Measurements from ENCODE around the gene DEPDC7.

The DEPDC7 gene

DNA sequence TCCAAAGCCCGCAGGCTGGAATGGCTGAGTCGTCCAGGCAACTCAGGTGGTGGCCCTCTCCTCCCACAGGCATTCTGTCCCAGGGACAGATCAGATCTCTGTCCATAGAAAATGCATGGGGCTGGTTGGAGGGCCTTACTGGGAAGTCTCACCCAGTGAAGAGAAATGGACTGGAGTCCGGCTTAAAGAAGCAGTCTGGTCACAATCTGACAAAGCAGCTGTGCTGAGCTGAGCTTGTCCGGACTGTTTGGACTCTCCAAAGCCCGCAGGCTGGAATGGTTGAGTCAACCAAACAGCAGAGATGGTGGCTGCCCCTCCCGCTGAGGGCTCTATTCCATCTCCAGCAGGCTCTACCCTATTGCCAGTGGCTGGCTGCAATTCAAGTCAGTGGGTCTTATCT is 14.4 kb upstream of the DEPDC7 start:
- ChIA-PET POLR2A (interaction anchor here (1.1 kb wide), 1 partner anchor 13 kb away, joined by 3 read pairs; no protein-coding TSS in a partner anchor), CTCF (interaction anchor here (0.6 kb wide), 1 partner anchor 62 kb away, joined by 3 read pairs; no protein-coding TSS in a partner anchor)
- no peak for TF ChIP-seq HDGF (IDR thresholded peaks at IDR 0.05; ENCODE audit: borderline replicate concordance)
- TF ChIP-seq CTBP1 (IDR thresholded peaks at IDR 0.05; ENCODE audit: borderline replicate concordance), result no peak
- DNase-seq (ENCODE audit: extremely low spot score), result no peak

DNA sequence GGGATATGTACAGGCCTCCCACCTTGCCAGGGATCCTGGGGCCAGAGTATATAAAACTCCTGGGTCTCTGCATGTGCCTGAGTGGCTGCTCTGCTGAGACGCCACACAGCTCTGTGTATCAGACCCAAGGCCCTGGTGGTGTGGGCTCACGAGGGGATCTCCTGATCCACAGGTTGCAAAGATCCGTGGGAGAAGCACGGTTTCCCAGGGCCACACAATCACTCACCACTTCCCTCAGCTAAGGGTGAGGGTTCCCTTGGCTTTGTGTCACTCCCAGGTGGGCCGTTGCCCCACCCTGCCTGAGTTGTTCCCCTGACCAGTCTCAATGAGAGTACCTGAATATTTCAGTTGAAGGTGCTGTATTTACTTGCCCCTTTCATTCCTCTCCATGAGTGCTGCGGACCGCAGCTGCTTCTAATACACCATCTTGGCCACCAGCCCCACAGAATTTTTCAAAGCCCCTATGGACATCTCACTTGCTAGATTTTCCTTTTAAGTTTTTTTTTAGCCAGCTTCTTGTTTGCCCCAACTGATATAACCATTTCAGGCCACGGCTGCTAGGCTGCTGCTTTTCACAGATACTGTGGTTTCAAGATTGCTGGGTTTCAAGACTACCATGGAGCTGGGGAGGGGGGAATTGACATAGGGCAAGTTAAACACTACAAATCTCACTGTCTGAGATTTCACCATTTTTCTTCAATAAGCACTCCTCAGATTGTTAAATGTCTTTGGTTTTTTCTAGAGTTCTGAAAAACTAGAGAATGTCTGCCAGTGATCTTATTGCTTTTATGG is 13.7 kb upstream of the DEPDC7 start:
- TF ChIP-seq SUZ12 (IDR thresholded peaks at IDR 0.05) (no peak), ARNT (IDR thresholded peaks at IDR 0.05) (no peak), ELF4 (IDR thresholded peaks at IDR 0.05) (no peak), HDGF (IDR thresholded peaks at IDR 0.05; ENCODE audit: borderline replicate concordance) (no peak), NFRKB (IDR thresholded peaks at IDR 0.05) (no peak), FOXA1 (IDR thresholded peaks at IDR 0.05) (no peak), L3MBTL2 (conservative IDR thresholded peaks at IDR 0.05) (no peak), CTBP1 (IDR thresholded peaks at IDR 0.05; ENCODE audit: borderline replicate concordance) (no peak), LEF1 (IDR thresholded peaks at IDR 0.05; ENCODE audit: borderline replicate concordance) (no peak), ZNF384 (IDR thresholded peaks at IDR 0.05) (no peak)
- TF ChIP-seq, protein P1, sequence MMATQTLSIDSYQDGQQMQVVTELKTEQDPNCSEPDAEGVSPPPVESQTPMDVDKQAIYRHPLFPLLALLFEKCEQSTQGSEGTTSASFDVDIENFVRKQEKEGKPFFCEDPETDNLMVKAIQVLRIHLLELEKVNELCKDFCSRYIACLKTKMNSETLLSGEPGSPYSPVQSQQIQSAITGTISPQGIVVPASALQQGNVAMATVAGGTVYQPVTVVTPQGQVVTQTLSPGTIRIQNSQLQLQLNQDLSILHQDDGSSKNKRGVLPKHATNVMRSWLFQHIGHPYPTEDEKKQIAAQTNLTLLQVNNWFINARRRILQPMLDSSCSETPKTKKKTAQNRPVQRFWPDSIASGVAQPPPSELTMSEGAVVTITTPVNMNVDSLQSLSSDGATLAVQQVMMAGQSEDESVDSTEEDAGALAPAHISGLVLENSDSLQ (IDR thresholded peaks at IDR 0.05), result no peak
- POLR2A ChIA-PET, result interaction anchor here (1.1 kb wide), 1 partner anchor 13 kb away, joined by 3 read pairs; no protein-coding TSS in a partner anchor
- CTCF ChIA-PET, result interaction anchor here (0.6 kb wide), 1 partner anchor 62 kb away, joined by 3 read pairs; no protein-coding TSS in a partner anchor
- DNase-seq (ENCODE audit: extremely low spot score), result no peak

DNA sequence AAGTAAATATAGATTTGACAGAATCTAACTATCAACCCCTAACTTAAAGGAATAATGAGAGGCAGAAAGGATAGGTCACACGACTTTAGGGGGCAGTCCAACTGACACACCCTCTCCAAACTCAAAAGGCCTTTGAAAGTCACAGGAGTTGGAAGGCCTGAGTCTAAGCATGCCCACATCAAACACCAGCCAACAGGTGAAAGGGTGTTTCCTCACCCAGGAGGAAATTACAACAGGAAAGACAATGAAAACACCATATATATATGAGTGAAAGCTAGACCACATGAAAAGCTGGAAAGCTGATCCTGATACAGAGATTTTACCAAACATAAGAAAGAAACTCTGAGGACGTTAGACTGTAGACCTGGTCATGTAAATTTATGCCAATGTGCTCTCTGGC is 10.5 kb upstream of the DEPDC7 start:
- ChIA-PET CTCF (no interaction called here), POLR2A (no interaction called here)

DNA sequence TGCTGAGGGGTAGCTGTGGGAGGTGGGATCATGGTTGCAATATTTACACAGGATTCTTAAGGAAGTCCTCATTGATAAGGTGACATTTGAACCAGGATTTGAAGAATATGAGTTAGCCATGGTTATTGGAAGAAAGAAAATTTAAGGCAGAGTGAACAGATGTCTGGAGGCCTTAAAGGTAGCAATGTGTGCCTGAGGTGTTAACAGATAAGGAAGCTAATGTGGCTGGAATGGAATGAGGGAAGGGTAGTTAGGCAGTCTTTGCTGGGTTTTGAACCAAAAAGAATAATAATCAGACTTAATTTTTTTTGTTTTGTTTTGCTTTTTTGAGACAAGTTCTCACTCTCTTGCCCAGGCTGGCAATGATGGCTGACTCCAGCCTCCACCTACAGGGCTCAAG is 9.7 kb upstream of the DEPDC7 start:
- CTCF ChIA-PET, result no interaction called here
- DNase-seq (ENCODE audit: extremely low spot score), result no peak
- TF ChIP-seq L3MBTL2 (conservative IDR thresholded peaks at IDR 0.05) (no peak), HDGF (IDR thresholded peaks at IDR 0.05; ENCODE audit: borderline replicate concordance) (no peak), TARDBP (IDR thresholded peaks at IDR 0.05) (no peak), SUZ12 (IDR thresholded peaks at IDR 0.05) (no peak), CTBP1 (IDR thresholded peaks at IDR 0.05; ENCODE audit: borderline replicate concordance) (no peak), SP1 (IDR thresholded peaks at IDR 0.05) (no peak)
- TF ChIP-seq, protein P1 (IDR thresholded peaks at IDR 0.05), result no peak
- POLR2A ChIA-PET, result no interaction called here

More for the DNA sequence above, 10.5 kb upstream of the DEPDC7 start:
- no peak for DNase-seq (ENCODE audit: extremely low spot score)
- TF ChIP-seq FOXA1 (IDR thresholded peaks at IDR 0.05) (no peak), SP1 (IDR thresholded peaks at IDR 0.05) (no peak), HDGF (IDR thresholded peaks at IDR 0.05; ENCODE audit: borderline replicate concordance) (no peak), NFRKB (IDR thresholded peaks at IDR 0.05) (no peak), TARDBP (IDR thresholded peaks at IDR 0.05) (no peak), ZNF384 (IDR thresholded peaks at IDR 0.05) (no peak), SUZ12 (IDR thresholded peaks at IDR 0.05) (no peak), LEF1 (IDR thresholded peaks at IDR 0.05; ENCODE audit: borderline replicate concordance) (no peak), L3MBTL2 (conservative IDR thresholded peaks at IDR 0.05) (no peak)

DNA sequence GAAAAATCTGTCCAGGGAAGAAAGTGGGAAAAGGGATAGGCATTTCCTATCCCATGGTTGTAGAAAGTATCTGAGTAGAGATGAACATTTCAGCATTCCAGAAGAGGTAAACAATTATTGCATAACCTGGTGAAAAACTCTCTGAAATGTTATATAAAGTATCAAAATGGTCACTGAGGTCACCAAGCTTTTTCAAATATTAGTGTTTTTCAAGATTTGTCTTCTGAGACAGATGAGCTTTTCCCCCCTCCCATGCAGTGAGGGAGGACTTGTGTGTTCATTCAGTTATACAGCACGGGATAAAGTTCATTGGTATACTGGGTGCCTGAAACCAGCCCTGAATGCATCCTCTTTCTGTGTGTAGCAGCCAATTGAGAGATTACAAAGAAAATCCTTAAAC is 1.9 kb upstream of the DEPDC7 start:
- ChIA-PET CTCF (no interaction called here), POLR2A (no interaction called here)
- DNase-seq (ENCODE audit: extremely low spot score), result no peak
- TF ChIP-seq L3MBTL2 (conservative IDR thresholded peaks at IDR 0.05) (no peak), ARNT (IDR thresholded peaks at IDR 0.05) (no peak), SP1 (IDR thresholded peaks at IDR 0.05) (no peak), BHLHE40 (IDR thresholded peaks at IDR 0.05; ENCODE audit: borderline replicate concordance) (no peak), LEF1 (IDR thresholded peaks at IDR 0.05; ENCODE audit: borderline replicate concordance) (no peak), ZNF384 (IDR thresholded peaks at IDR 0.05) (no peak), FOXA1 (IDR thresholded peaks at IDR 0.05) (no peak)

DNA sequence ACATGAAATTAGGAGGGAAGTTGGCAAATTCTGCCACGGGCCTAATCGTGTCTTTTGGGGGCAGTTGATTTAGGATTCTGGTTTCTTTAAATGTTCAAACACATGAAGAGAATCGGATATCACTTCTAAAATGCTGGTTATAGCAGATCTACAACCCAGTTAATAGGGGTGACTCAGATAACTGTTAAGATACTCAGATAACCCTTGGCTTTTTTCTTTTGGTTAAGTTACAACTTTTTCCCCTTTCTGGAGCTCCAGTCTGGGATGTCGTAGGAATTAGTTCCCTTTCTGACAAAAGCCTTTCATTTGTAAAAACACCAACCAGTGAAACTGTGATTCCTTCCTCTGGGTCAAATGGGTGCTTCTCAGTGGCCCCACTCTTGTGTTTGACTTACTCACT is 976 bp downstream of the DEPDC7 start:
- ChIA-PET POLR2A (interaction anchor here (1.0 to 3.1 kb wide), 4 partner anchors 9 to 39 kb away, joined by 3 to 29 read pairs (median 8); partner anchors contain the start of gene TCP11L1), CTCF (interaction anchor here (0.6 kb wide), 1 partner anchor 183 kb away, joined by 4 read pairs; no protein-coding TSS in a partner anchor)
- no peak for DNase-seq (ENCODE audit: extremely low spot score)
- no peak for TF ChIP-seq ELF4 (IDR thresholded peaks at IDR 0.05)

DNA sequence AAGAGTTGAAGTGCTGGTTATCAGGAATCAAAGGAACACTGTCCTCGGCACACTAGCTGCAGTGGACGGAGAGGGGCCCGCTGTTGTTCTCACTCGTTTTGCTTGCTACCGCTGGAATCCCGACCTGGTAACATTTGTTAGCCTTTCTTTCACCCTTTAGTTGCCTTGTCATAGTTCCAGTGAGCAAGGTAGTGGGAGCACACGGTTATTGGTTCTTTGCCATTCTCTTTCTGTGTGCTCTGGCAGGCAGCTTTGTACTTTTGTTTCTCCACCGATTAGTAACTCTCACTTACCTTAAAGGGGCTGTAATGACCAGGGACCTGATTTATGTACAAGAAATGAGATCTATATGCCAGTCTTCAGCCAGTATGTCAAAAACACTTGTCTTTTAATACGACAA is 1.8 kb downstream of the DEPDC7 start:
- POLR2A ChIA-PET, result interaction anchor here (3.1 kb wide), 1 partner anchor 22 kb away, joined by 29 read pairs; the partner anchor contains the start of gene TCP11L1
- no peak for DNase-seq (ENCODE audit: extremely low spot score)
- CTCF ChIA-PET, result interaction anchor here (0.6 kb wide), 1 partner anchor 182 kb away, joined by 4 read pairs; no protein-coding TSS in a partner anchor
- TF ChIP-seq BHLHE40 (IDR thresholded peaks at IDR 0.05; ENCODE audit: borderline replicate concordance) (no peak), L3MBTL2 (conservative IDR thresholded peaks at IDR 0.05) (no peak), FOXA1 (IDR thresholded peaks at IDR 0.05) (no peak), SUZ12 (IDR thresholded peaks at IDR 0.05) (no peak), ARNT (IDR thresholded peaks at IDR 0.05) (no peak), ZNF384 (IDR thresholded peaks at IDR 0.05) (no peak), FOXM1 (IDR thresholded peaks at IDR 0.05; ENCODE audit: borderline replicate concordance) (no peak), LEF1 (IDR thresholded peaks at IDR 0.05; ENCODE audit: borderline replicate concordance) (no peak), NFRKB (IDR thresholded peaks at IDR 0.05) (no peak), CTBP1 (IDR thresholded peaks at IDR 0.05; ENCODE audit: borderline replicate concordance) (no peak), SP1 (IDR thresholded peaks at IDR 0.05) (no peak), ELF4 (IDR thresholded peaks at IDR 0.05) (no peak), HDGF (IDR thresholded peaks at IDR 0.05; ENCODE audit: borderline replicate concordance) (no peak)
- TF ChIP-seq, protein P1 (IDR thresholded peaks at IDR 0.05), result no peak

All from HEK293T (cell line).